GM20431 (cell line): ENCODE results near the gene NPTXR.

Source experiments
- in situ Hi-C: fragments of 300-500 bp; cut with MseI, MboI; formaldehyde crosslinking; loops from one replicate; pipeline ENCODE4 v1.15.0; 2020; ENCODE audit warnings: low sequenced_read_pairs; ENCODE audit not compliant: unreplicated experiment

Gene NPTXR

GRCh38 chr22:38777087-38777671, 66.6 kb downstream of the NPTXR start:
- in situ Hi-C loops = no loop called here

GRCh38 chr22:38776086-38776485, 67.7 kb downstream of the NPTXR start:
- in situ Hi-C loops = no loop called here

- in situ Hi-C loops = no loop called here
Observed at GRCh38 chr22:38775656-38776055, 68.2 kb downstream of the NPTXR start.

- in situ Hi-C loops = no loop called here
Observed at GRCh38 chr22:38774496-38775166, 69.2 kb downstream of the NPTXR start.

GRCh38 chr22:38773363-38773946, 70.4 kb downstream of the NPTXR start:
- in situ Hi-C loops = no loop called here

GRCh38 chr22:38772623-38772873, 71.3 kb downstream of the NPTXR start:
- in situ Hi-C loops = no loop called here

GRCh38 chr22:38770257-38770949, 73.4 kb downstream of the NPTXR start:
- in situ Hi-C loops = no loop called here
